Ishikawa (cell line): Measurements from ENCODE around the gene RAPSN.

Experiments used
- REST ChIP-seq: IDR thresholded peaks from 2 replicates; pipeline ENCODE4 v1.6.1; 2012; ENCODE audit warnings: low read depth, mild to moderate bottlenecking
- TEAD4 ChIP-seq: IDR thresholded peaks from 2 replicates; pipeline ENCODE4 v1.6.1; 2012
- USF1 ChIP-seq: IDR thresholded peaks from 2 replicates; pipeline ENCODE4 v1.6.1; 2012

GRCh38 chr11:47477753-47478152 is 28.8 kb upstream of the RAPSN start:
- TF ChIP-seq USF1 (no peak), TEAD4 (no peak), REST (no peak)
